ENCODE results near the gene PNMA5.

The PNMA5 gene

DNA sequence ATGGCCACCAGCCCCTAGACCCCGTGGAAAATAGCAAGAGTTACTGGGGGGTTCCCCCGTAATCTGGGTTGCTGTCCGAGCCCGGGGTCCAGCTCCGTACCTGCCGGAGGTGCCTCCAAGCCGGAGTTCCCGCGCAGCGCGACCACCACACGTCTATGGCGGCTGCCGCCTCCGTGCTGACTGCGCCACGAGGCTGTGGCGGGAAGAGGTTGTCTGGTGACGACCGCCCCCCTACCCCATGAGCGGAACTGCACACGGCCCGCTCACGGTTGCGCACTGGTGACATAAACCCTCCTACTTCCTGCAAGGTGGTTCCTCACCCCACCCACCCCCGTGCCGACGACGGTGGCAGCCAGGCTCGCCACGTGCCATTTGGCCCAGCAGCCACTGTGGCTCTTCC lies at the start of gene PNMA5:
TSS of gene PNMA5 (minus strand) at position 184 of the 400 bp plus-strand sequence. CDS start 2,518 bp downstream, outside the sequence.
- Histone ChIP-seq H3F3A (ENCODE audit: low read depth) (no peaks in the 10 kb centered on the region), H3K4me2 (ENCODE audit: low read depth, low read length, poor library complexity, severe bottlenecking) (no peak within 1 kb of the TSS), H3K27me3 (ENCODE audit: insufficient read depth, low read length, poor library complexity, severe bottlenecking) (no peaks in the 10 kb centered on the region), H3K36me3 (ENCODE audit: insufficient read depth, low read length) (no peaks in the 10 kb centered on the region), H3K9me2 (replicated peaks; ENCODE audit: low read depth, low read length) (no peaks in the 10 kb centered on the region), H3K9me3 (ENCODE audit: insufficient read depth, low read depth, low read length) (no peaks in the 10 kb centered on the region), H3K4me3 (ENCODE audit: low read length, poor library complexity, severe bottlenecking) (no peak within 1 kb of the TSS), H3K4me1 (ENCODE audit: insufficient read depth, low read length, poor library complexity, severe bottlenecking) (no peaks in the 10 kb centered on the region), H3K79me2 (ENCODE audit: insufficient read depth, low read length) (no peaks in the 10 kb centered on the region), H2AFZ (ENCODE audit: low read length) (no peak within 1 kb of the TSS), H4K20me1 (ENCODE audit: insufficient read depth, low read length, poor library complexity, severe bottlenecking) (no peaks in the 10 kb centered on the region), H3K9ac (ENCODE audit: low read depth, low read length, poor library complexity, severe bottlenecking) (no peak within 1 kb of the TSS)
- TF ChIP-seq, protein P1, sequence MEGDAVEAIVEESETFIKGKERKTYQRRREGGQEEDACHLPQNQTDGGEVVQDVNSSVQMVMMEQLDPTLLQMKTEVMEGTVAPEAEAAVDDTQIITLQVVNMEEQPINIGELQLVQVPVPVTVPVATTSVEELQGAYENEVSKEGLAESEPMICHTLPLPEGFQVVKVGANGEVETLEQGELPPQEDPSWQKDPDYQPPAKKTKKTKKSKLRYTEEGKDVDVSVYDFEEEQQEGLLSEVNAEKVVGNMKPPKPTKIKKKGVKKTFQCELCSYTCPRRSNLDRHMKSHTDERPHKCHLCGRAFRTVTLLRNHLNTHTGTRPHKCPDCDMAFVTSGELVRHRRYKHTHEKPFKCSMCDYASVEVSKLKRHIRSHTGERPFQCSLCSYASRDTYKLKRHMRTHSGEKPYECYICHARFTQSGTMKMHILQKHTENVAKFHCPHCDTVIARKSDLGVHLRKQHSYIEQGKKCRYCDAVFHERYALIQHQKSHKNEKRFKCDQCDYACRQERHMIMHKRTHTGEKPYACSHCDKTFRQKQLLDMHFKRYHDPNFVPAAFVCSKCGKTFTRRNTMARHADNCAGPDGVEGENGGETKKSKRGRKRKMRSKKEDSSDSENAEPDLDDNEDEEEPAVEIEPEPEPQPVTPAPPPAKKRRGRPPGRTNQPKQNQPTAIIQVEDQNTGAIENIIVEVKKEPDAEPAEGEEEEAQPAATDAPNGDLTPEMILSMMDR (conservative IDR thresholded peaks at IDR 0.05; ENCODE audit: low read length) = no peak
- no peak for TF ChIP-seq EZH2phosphoT487 (IDR thresholded peaks at IDR 0.05; ENCODE audit: borderline replicate concordance)

DNA sequence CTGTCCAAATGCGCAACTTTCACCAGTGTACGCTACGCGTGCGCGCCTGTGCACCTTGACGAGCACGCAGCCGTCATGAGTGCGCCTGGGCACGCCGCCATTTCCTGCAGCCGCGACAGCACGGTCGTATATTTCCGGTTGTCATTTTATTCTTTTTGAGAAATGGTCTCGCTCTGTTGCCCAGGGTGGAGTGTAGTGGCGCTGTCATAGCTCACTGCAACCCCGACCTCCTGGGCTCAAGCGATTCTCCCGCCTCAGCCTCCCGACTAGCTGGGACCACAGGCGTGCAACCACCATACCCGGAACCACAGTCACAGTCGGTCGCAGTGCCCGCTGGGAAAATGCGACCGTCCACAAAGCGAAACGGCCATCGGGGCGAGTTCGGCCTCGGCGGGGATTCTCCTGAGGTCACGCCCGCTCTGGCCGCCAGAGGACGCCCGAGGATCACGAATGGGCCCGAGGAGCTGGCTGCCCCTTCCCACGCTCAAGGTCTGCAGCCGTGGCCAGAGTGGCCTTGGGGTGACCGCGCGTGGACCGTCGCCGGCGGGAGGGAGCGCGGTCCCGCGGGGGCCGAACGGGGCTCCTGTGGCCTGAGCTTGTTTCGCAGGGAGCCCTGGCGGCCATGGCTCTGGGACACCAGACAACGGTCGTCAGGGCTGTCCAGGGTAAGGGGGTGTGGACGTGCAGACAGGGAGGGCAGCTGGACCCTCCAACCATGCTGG lies 38.6 kb upstream of the PNMA5 start:
- H3K9me2 ChIP-seq (replicated peaks; ENCODE audit: low read depth, low read length) = no peaks in the 10 kb centered on the region
- peak overlapping the region; percentile 32 for H3K4me3 ChIP-seq (ENCODE audit: low read length, poor library complexity, severe bottlenecking)
- no peaks in the 10 kb centered on the region for H4K20me1 ChIP-seq (ENCODE audit: insufficient read depth, low read length, poor library complexity, severe bottlenecking)
- H3K9ac ChIP-seq (ENCODE audit: low read depth, low read length, poor library complexity, severe bottlenecking) = no peak overlapping the region
- H3K79me2 ChIP-seq (ENCODE audit: insufficient read depth, low read length) = no peaks in the 10 kb centered on the region
- no peak overlapping the region for H3K4me2 ChIP-seq (ENCODE audit: low read depth, low read length, poor library complexity, severe bottlenecking)
- TF ChIP-seq, protein P1 (conservative IDR thresholded peaks at IDR 0.05; ENCODE audit: low read length) = peak; percentile 61
- no peak for TF ChIP-seq EZH2phosphoT487 (IDR thresholded peaks at IDR 0.05; ENCODE audit: borderline replicate concordance)
- H3K36me3 ChIP-seq (ENCODE audit: insufficient read depth, low read length) = no peaks in the 10 kb centered on the region
- no peaks in the 10 kb centered on the region for H3K27me3 ChIP-seq (ENCODE audit: insufficient read depth, low read length, poor library complexity, severe bottlenecking)
- peak overlapping the region; percentile 49; the same call in 1 of the 2 replicates for H2AFZ ChIP-seq (ENCODE audit: low read length)
- no peaks in the 10 kb centered on the region for H3K9me3 ChIP-seq (ENCODE audit: insufficient read depth, low read depth, low read length)
- H3K4me1 ChIP-seq (ENCODE audit: insufficient read depth, low read length, poor library complexity, severe bottlenecking) = no peaks in the 10 kb centered on the region
- H3F3A ChIP-seq (ENCODE audit: low read depth) = no peaks in the 10 kb centered on the region

DNA sequence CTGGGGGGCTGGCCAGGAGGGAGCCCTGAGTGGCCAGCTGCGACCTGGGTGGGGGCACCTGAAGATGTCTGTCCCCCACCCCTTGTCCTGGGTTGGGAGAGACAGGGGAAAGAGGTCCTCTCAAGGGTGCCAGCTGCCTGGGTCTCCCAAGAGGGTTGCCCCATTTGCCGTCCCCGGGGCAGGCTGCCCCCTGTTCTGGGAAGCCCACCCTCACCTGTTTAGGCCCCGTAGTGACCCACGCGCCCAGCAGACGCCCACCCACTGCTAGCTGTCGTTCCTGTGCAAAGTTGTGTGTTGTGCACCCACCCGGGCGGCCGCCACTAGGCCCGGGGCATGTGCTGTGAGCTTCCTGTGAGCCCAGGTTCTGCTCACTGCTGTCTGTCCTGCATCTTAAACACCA lies 36.9 kb upstream of the PNMA5 start:
- TF ChIP-seq EZH2phosphoT487 (IDR thresholded peaks at IDR 0.05; ENCODE audit: borderline replicate concordance) = no peak
- TF ChIP-seq, protein P1 (conservative IDR thresholded peaks at IDR 0.05; ENCODE audit: low read length) = no peak
- H3K36me3 ChIP-seq (ENCODE audit: insufficient read depth, low read length) = no peaks in the 10 kb centered on the region
- H3K9ac ChIP-seq (ENCODE audit: low read depth, low read length, poor library complexity, severe bottlenecking) = no peak overlapping the region
- no peaks in the 10 kb centered on the region for H4K20me1 ChIP-seq (ENCODE audit: insufficient read depth, low read length, poor library complexity, severe bottlenecking)
- H2AFZ ChIP-seq (ENCODE audit: low read length) = no peak overlapping the region
- H3K79me2 ChIP-seq (ENCODE audit: insufficient read depth, low read length) = no peaks in the 10 kb centered on the region
- no peaks in the 10 kb centered on the region for H3K9me2 ChIP-seq (replicated peaks; ENCODE audit: low read depth, low read length)
- H3K4me2 ChIP-seq (ENCODE audit: low read depth, low read length, poor library complexity, severe bottlenecking) = no peak overlapping the region
- H3K4me1 ChIP-seq (ENCODE audit: insufficient read depth, low read length, poor library complexity, severe bottlenecking) = no peaks in the 10 kb centered on the region
- no peaks in the 10 kb centered on the region for H3F3A ChIP-seq (ENCODE audit: low read depth)
- H3K27me3 ChIP-seq (ENCODE audit: insufficient read depth, low read length, poor library complexity, severe bottlenecking) = no peaks in the 10 kb centered on the region
- H3K4me3 ChIP-seq (ENCODE audit: low read length, poor library complexity, severe bottlenecking) = no peak overlapping the region
- no peaks in the 10 kb centered on the region for H3K9me3 ChIP-seq (ENCODE audit: insufficient read depth, low read depth, low read length)
